Measurements from ENCODE around the gene TENM3.

DNA sequence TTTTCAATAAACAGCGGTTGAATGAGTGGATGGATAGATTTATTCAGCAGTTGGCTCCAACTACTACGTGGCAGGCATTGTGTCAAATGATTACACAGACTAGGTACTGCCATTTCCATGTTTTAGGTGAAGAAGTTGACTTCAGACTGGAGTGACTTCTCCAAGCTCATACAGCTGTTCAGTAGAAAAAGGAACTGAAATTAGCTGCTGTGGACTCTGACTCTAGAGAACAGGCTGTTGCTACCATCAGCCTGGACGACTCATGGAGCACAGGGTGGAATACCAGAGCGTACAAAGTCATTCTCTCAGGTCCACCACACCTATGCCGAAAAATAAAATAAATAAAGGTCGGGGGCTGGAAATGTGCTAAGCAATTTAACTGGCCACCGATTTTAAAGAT, 45.3 kb downstream of the TENM3 start:
- TF ChIP-seq ATF3 (IDR thresholded peaks at IDR 0.05; ENCODE audit: insufficient read depth, low read depth, low read length) (no peak), JUND (IDR thresholded peaks at IDR 0.05; ENCODE audit: low read length) (no peak), CEBPB (IDR thresholded peaks at IDR 0.05; ENCODE audit: low read depth, low read length) (no peak), EZH2 (IDR thresholded peaks at IDR 0.05; ENCODE audit: low read depth, low read length, severe bottlenecking) (no peak), RAD21 (IDR thresholded peaks at IDR 0.05 in 1 of 2, conservative IDR thresholded peaks at IDR 0.05 in 1 of 2; ENCODE audit: low read depth in 2 of 2, low read length in 2 of 2) (no peak), RFX5 (IDR thresholded peaks at IDR 0.05; ENCODE audit: borderline replicate concordance, low read depth, low read length) (no peak), POLR2AphosphoS5 (IDR thresholded peaks at IDR 0.05; ENCODE audit: low read depth, low read length) (no peak)
- TF ChIP-seq, protein P1, sequence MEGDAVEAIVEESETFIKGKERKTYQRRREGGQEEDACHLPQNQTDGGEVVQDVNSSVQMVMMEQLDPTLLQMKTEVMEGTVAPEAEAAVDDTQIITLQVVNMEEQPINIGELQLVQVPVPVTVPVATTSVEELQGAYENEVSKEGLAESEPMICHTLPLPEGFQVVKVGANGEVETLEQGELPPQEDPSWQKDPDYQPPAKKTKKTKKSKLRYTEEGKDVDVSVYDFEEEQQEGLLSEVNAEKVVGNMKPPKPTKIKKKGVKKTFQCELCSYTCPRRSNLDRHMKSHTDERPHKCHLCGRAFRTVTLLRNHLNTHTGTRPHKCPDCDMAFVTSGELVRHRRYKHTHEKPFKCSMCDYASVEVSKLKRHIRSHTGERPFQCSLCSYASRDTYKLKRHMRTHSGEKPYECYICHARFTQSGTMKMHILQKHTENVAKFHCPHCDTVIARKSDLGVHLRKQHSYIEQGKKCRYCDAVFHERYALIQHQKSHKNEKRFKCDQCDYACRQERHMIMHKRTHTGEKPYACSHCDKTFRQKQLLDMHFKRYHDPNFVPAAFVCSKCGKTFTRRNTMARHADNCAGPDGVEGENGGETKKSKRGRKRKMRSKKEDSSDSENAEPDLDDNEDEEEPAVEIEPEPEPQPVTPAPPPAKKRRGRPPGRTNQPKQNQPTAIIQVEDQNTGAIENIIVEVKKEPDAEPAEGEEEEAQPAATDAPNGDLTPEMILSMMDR (IDR thresholded peaks at IDR 0.05; ENCODE audit: control extremely low read depth in 1 of 3, insufficient read depth in 1 of 3, low read depth in 1 of 3, low read length in 3 of 3), result no peak
- TF ChIP-seq, protein P2, sequence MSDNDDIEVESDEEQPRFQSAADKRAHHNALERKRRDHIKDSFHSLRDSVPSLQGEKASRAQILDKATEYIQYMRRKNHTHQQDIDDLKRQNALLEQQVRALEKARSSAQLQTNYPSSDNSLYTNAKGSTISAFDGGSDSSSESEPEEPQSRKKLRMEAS (IDR thresholded peaks at IDR 0.05), result no peak
